Thyroid gland (tissue), 4 donors: ENCODE measurements around the gene GADD45A.

ENCODE experiments used
- POLR2A ChIP-seq, 2 donors: fragments of 450-650 bp; IDR thresholded peaks; one replicate each; pipeline ENCODE4 v1.6.1; 2017; ENCODE audit warnings: antibody characterized with exemption in 2 of 2, mild to moderate bottlenecking in 2 of 2, moderate library complexity in 1 of 2
- TF ChIP-seq, protein P1 (sequence below), 6 experiments: fragments of 200-600 bp in 3 of 6; fragments of 450-650 bp in 3 of 6; sonication (generic) in 3 of 6; IDR thresholded peaks; one replicate each; pipeline ENCODE4 v1.5.1; 2016 to 2019; ENCODE audit warnings: antibody characterized with exemption in 6 of 6, mild to moderate bottlenecking in 2 of 6, inconsistent platforms in 1 of 6, moderate library complexity in 1 of 6

DNA sequence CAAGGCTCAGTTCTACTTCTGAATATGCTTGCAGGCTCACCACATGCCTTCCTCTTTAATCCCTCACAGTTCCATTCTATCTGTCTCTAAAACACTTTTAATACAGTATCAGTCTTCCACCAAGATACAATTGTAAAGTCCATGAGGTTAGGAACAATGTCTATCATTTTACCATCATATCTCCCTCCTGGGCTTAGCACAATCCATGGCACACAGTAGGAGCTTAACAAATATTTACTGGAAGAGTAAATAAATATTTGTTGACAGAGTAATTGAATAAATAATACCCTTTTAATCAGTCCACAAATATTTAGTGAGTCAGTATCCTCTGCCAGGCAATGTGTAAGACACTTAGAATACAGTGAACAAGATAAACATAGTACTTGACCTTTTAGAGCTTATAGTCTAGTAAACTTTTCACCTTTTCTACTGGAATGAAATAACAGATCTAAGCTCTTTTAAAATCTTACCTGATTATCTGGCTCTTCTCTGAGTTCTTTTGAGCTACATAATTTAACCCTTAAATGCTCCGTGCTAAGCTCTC, 12.7 kb upstream of the GADD45A start:
- TF ChIP-seq, protein P1, sequence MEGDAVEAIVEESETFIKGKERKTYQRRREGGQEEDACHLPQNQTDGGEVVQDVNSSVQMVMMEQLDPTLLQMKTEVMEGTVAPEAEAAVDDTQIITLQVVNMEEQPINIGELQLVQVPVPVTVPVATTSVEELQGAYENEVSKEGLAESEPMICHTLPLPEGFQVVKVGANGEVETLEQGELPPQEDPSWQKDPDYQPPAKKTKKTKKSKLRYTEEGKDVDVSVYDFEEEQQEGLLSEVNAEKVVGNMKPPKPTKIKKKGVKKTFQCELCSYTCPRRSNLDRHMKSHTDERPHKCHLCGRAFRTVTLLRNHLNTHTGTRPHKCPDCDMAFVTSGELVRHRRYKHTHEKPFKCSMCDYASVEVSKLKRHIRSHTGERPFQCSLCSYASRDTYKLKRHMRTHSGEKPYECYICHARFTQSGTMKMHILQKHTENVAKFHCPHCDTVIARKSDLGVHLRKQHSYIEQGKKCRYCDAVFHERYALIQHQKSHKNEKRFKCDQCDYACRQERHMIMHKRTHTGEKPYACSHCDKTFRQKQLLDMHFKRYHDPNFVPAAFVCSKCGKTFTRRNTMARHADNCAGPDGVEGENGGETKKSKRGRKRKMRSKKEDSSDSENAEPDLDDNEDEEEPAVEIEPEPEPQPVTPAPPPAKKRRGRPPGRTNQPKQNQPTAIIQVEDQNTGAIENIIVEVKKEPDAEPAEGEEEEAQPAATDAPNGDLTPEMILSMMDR (IDR thresholded peaks at IDR 0.05), result no peak
- no peak for TF ChIP-seq POLR2A (IDR thresholded peaks at IDR 0.05)
